Hepatocyte (in vitro differentiated cells): ENCODE data around the gene SATB1.

ENCODE experiments used
- EZH2 ChIP-seq: fragments of 200-600 bp; sonication (generic); IDR thresholded peaks from 2 replicates; pipeline ENCODE4 v1.6.1; 2016; ENCODE audit warnings: antibody characterized with exemption, mild to moderate bottlenecking, borderline replicate concordance
- TF ChIP-seq, protein P1 (sequence below): fragments of 200-600 bp; sonication (generic); IDR thresholded peaks from 2 replicates; pipeline ENCODE4 v1.5.1; 2016; ENCODE audit warnings: antibody characterized with exemption, mild to moderate bottlenecking; ENCODE audit not compliant: poor library complexity

DNA sequence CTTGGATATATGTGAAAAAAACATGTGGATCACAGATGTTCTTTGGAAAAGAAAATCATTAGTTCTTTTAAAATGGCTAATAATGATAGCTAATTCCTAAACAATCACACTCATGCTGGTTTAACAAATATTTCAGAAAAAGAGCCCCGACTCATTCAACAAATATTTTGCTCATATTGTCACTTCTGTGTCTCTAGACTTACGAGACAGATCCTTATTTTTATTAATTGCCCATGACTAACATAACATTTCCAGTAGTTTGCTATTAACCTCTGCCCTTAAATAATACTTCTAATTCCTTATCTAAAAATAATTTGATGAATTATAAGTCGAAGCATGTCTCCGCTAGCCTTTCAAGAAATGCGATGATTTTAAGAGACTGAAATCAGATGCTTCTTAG, 70.4 kb downstream of the SATB1 start:
- TF ChIP-seq, protein P1, sequence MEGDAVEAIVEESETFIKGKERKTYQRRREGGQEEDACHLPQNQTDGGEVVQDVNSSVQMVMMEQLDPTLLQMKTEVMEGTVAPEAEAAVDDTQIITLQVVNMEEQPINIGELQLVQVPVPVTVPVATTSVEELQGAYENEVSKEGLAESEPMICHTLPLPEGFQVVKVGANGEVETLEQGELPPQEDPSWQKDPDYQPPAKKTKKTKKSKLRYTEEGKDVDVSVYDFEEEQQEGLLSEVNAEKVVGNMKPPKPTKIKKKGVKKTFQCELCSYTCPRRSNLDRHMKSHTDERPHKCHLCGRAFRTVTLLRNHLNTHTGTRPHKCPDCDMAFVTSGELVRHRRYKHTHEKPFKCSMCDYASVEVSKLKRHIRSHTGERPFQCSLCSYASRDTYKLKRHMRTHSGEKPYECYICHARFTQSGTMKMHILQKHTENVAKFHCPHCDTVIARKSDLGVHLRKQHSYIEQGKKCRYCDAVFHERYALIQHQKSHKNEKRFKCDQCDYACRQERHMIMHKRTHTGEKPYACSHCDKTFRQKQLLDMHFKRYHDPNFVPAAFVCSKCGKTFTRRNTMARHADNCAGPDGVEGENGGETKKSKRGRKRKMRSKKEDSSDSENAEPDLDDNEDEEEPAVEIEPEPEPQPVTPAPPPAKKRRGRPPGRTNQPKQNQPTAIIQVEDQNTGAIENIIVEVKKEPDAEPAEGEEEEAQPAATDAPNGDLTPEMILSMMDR, result no peak
- no peak for TF ChIP-seq EZH2
